GM12878 (cell line): Measurements from ENCODE around the gene PFKM. TPM values are rescaled to one million over a fixed set of nuclear protein-coding genes. Genes with fewer than 3 reads are reported as not detected.

ENCODE experiments used
- ATAC-seq: fragments of 200-7000 bp; cut with Tn5 transposase; 3 replicates; pipeline ENCODE4 v1.9.1; 2020; ENCODE audit warnings: mild to moderate bottlenecking, moderate library complexity
- BruUV-seq: library from RNA; stranded (reverse); fragments of 400-500 nt; replicated peaks from 2 replicates; lab custom pipeline; 2021; lab: Mats Ljungman, UMichigan
- CTCF ChIA-PET: fragments of 300-600 bp; sonication (Branson Sonifier 250); formaldehyde crosslinking; extraction: SDS; loops from one replicate; lab custom pipeline; 2021; ENCODE audit warnings: inconsistent platforms; lab: Yijun Ruan, JAX
- POLR2A ChIA-PET: fragments of 350-600 bp; formaldehyde crosslinking; extraction: SDS; loops from one replicate; lab custom pipeline; 2021; ENCODE audit warnings: inconsistent platforms; lab: Charles Lee
- RAD21 ChIA-PET: fragments of 300-600 bp; sonication (Branson Sonifier 250); formaldehyde crosslinking; loops from one replicate; lab custom pipeline; 2023; ENCODE audit warnings: antibody characterized with exemption; ENCODE audit not compliant: unreplicated experiment; lab: Charles Lee
- SMC1A ChIA-PET: fragments of 300-600 bp; sonication (Branson Sonifier 250); formaldehyde crosslinking; loops from one replicate; lab custom pipeline; 2023; ENCODE audit not compliant: unreplicated experiment, uncharacterized antibody; lab: Charles Lee
- DNase-seq: peaks from one replicate; pipeline ENCODE4 v3.0.0-alpha.2; 2011; ENCODE audit warnings: low read depth, low spot score
- FAIRE-seq: peaks from 3 replicates; lab custom pipeline; 2011; peaks lifted over from hg19 to GRCh38; lab: Jason Lieb, UNC
- H2AFZ ChIP-seq: 2 replicates; pipeline ENCODE4 v1.6.0; 2011; ENCODE audit warnings: low read depth, low read length, control low read depth; ENCODE audit not compliant: control insufficient read depth
- H3K27ac ChIP-seq: 2 replicates; pipeline ENCODE4 v1.5.1; 2011; ENCODE audit warnings: control low read depth; ENCODE audit not compliant: control insufficient read depth, insufficient read depth
- H3K27me3 ChIP-seq, 2 experiments: replicated peaks in 1 of 2; 2 replicates each; pipeline versions ENCODE4 v1.6.0 to v1.6.1; 2011; ENCODE audit warnings: low read length in 1 of 2; ENCODE audit not compliant: control insufficient read depth in 2 of 2, insufficient read depth in 2 of 2
- H3K36me3 ChIP-seq, 2 experiments: 2 replicates each; pipeline ENCODE4 v1.5.1; 2011; ENCODE audit warnings: low read length in 1 of 2; ENCODE audit not compliant: control insufficient read depth in 2 of 2, insufficient read depth in 2 of 2
- H3K4me1 ChIP-seq: 2 replicates; pipeline ENCODE4 v1.6.1; 2011; ENCODE audit warnings: mild to moderate bottlenecking, low read length, moderate library complexity, mixed read lengths; ENCODE audit not compliant: control insufficient read depth, insufficient read depth
- H3K4me2 ChIP-seq: 2 replicates; pipeline ENCODE4 v1.6.0; 2011; ENCODE audit warnings: control low read depth; ENCODE audit not compliant: control insufficient read depth, insufficient read depth
- H3K4me3 ChIP-seq: fragments of 200-600 bp; sonication (generic); 2 replicates; pipeline ENCODE4 v1.5.1; 2016
- H3K79me2 ChIP-seq: 2 replicates; pipeline ENCODE4 v1.6.0; 2011; ENCODE audit warnings: low read length; ENCODE audit not compliant: control insufficient read depth, insufficient read depth
- H3K9ac ChIP-seq: 2 replicates; pipeline ENCODE4 v1.8.0; 2011; ENCODE audit warnings: low read length, control low read depth, mixed read lengths; ENCODE audit not compliant: control insufficient read depth, insufficient read depth
- H3K9me3 ChIP-seq: replicated peaks from 3 replicates; pipeline ENCODE4 v1.5.1; 2011; ENCODE audit warnings: mild to moderate bottlenecking, low read length; ENCODE audit not compliant: control insufficient read depth, insufficient read depth
- H4K20me1 ChIP-seq: 2 replicates; pipeline ENCODE4 v1.6.0; 2011; ENCODE audit not compliant: control insufficient read depth, insufficient read depth
- CHD4 ChIP-seq: fragments of 200-600 bp; sonication (generic); IDR thresholded peaks from 2 replicates; pipeline ENCODE4 v1.6.1; 2016; ENCODE audit warnings: mild to moderate bottlenecking
- ETV6 ChIP-seq, 2 experiments: fragments of 450-650 bp in 1 of 2; IDR thresholded peaks in 1 of 2; conservative IDR thresholded peaks in 1 of 2; 2 replicates each; pipeline ENCODE4 v1.6.1; 2014; ENCODE audit warnings: antibody characterized with exemption in 1 of 2, borderline replicate concordance in 1 of 2, low read depth in 1 of 2, mild to moderate bottlenecking in 1 of 2, moderate library complexity in 1 of 2
- MEF2A ChIP-seq: IDR thresholded peaks from 2 replicates; pipeline ENCODE4 v1.6.1; 2011; ENCODE audit warnings: low read depth, mild to moderate bottlenecking, low read length, moderate library complexity; ENCODE audit not compliant: insufficient read depth
- MEF2B ChIP-seq: fragments of 450-650 bp; IDR thresholded peaks from 2 replicates; pipeline ENCODE4 v1.6.1; 2018; ENCODE audit warnings: mild to moderate bottlenecking, moderate library complexity; ENCODE audit not compliant: partially characterized antibody, poor library complexity, severe bottlenecking
- MYC ChIP-seq: IDR thresholded peaks from 2 replicates; pipeline ENCODE4 v1.6.1; 2011; ENCODE audit warnings: mild to moderate bottlenecking, low read length, moderate library complexity, inconsistent platforms; ENCODE audit not compliant: insufficient read depth, insufficient replicate concordance, insufficient read length, severe bottlenecking
- YBX1 ChIP-seq: fragments of 450-650 bp; IDR thresholded peaks from 2 replicates; pipeline ENCODE4 v1.6.1; 2016; ENCODE audit warnings: antibody characterized with exemption
- ZNF384 ChIP-seq: IDR thresholded peaks from 2 replicates; pipeline ENCODE4 v1.6.1; 2012; ENCODE audit warnings: low read depth, mild to moderate bottlenecking, low read length, improper control_type of control experiment, borderline replicate concordance
- ZSCAN29 ChIP-seq: fragments of 450-650 bp; IDR thresholded peaks from 2 replicates; pipeline ENCODE4 v1.6.1; 2017; ENCODE audit warnings: mild to moderate bottlenecking, moderate library complexity
- WGBS: methylation state at CpG from one replicate; pipeline ENCODE4 v1.1.6; 2016; ENCODE audit warnings: low lambda C conversion rate; ENCODE audit not compliant: insufficient replicate concordance, insufficient coverage; ENCODE audit errors: missing lambda C conversion rate; 5-methylcytosine and 5-hydroxymethylcytosine counted together
- in situ Hi-C: fragments of 300-500 bp; cut with MboI; formaldehyde crosslinking; loops from 9 replicates; pipeline ENCODE4 v1.14.3; 2018; ENCODE audit warnings: mixed read lengths
- intact Hi-C: fragments of 100-400 bp; cut with micrococcal nuclease; formaldehyde crosslinking; loops from one replicate; pipeline ENCODE4 v1.14.2; 2022; ENCODE audit not compliant: unreplicated experiment
- polyA plus RNA-seq, 11 experiments: library from polyadenylated mRNA; depleted of rRNA in 4 of 11; unstranded in 6 of 11; stranded (reverse) in 5 of 11; fragments of >200 nt; fragmentation: Nextera tagmentation in 4 of 11; fragmentation: Illumina TruSeq in 1 of 11; extraction: Ambion mirVana in 4 of 11; extraction: Trizol in 1 of 11; gene quantifications; 1 replicate in 1 of 11; 2 replicates in 10 of 11; pipeline versions ENCODE4 v1.2.1 to v1.2.3, GENCODE V29; 2011 to 2016; ENCODE audit warnings: inconsistent platforms in 2 of 11, missing spikeins in 2 of 11, low read depth in 1 of 11
- total RNA-seq, 4 experiments: library from RNA; depleted of rRNA in 3 of 4; stranded (reverse); fragments of >200 nt in 3 of 4; fragmentation: Illumina TruSeq in 1 of 4; extraction: Trizol in 1 of 4; gene quantifications; 2 replicates each; pipeline versions ENCODE4 v1.2.1 to v1.2.3, GENCODE V29; 2013 to 2021
- TF ChIP-seq, protein P1 (sequence below): fragments of 450-650 bp; IDR thresholded peaks from 2 replicates; pipeline ENCODE4 v1.6.1; 2017; ENCODE audit warnings: borderline replicate concordance
- TF ChIP-seq, protein P2 (sequence below), 3 experiments: IDR thresholded peaks in 2 of 3; conservative IDR thresholded peaks in 1 of 3; 2 replicates each; pipeline ENCODE4 v1.5.1; 2011; ENCODE audit warnings: low read depth in 3 of 3, low read length in 3 of 3, mild to moderate bottlenecking in 3 of 3, control low read depth in 2 of 3, moderate library complexity in 2 of 3, inconsistent platforms in 1 of 3, mixed read lengths in 1 of 3; ENCODE audit not compliant: control insufficient read depth in 2 of 3, insufficient read depth in 1 of 3; ENCODE audit errors: extremely low read depth in 1 of 3

Gene PFKM
- total and polyA plus RNA-seq, 10 of the 15 experiments (the other 5 are each of a cell fraction or from before 2014, with no cell fraction given): 27.6 to 80.0 (median 55.8) TPM

GRCh38 chr12:48070033-48070432 lies 49.1 kb upstream of the PFKM start (continued):
- no peak for TF ChIP-seq MYC
- TF ChIP-seq, protein P1, sequence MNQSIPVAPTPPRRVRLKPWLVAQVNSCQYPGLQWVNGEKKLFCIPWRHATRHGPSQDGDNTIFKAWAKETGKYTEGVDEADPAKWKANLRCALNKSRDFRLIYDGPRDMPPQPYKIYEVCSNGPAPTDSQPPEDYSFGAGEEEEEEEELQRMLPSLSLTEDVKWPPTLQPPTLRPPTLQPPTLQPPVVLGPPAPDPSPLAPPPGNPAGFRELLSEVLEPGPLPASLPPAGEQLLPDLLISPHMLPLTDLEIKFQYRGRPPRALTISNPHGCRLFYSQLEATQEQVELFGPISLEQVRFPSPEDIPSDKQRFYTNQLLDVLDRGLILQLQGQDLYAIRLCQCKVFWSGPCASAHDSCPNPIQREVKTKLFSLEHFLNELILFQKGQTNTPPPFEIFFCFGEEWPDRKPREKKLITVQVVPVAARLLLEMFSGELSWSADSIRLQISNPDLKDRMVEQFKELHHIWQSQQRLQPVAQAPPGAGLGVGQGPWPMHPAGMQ: no peak

- ChIA-PET CTCF (no interaction called here), SMC1A (interaction anchor here (0.6 to 1.0 kb wide), 3 partner anchors 10 to 78 kb away, joined by 3 read pairs; no protein-coding TSS in a partner anchor)
- no peak for ATAC-seq
Observed at GRCh38 chr12:48070731-48071130, 48.4 kb upstream of the PFKM start.

GRCh38 chr12:48071808-48072207 lies 47.4 kb upstream of the PFKM start:
- no peaks in the 10 kb centered on the region for H3K79me2 ChIP-seq
- no peak for DNase-seq
- no peak overlapping the region for H2AFZ ChIP-seq
- SMC1A ChIA-PET: no interaction called here
- CTCF ChIA-PET: interaction anchor here (0.6 kb wide), 1 partner anchor 99 kb away, joined by 4 read pairs; no protein-coding TSS in a partner anchor
- in situ Hi-C loops: no loop called here
- BruUV-seq: no TSS peak
- no peaks in the 10 kb centered on the region for H4K20me1 ChIP-seq
- TF ChIP-seq ETV6 (conservative IDR thresholded peaks at IDR 0.05 in 1 of 2, IDR thresholded peaks at IDR 0.05 in 1 of 2; ENCODE audit: borderline replicate concordance in 1 of 2, low read depth in 1 of 2): no peak
- TF ChIP-seq, protein P2, sequence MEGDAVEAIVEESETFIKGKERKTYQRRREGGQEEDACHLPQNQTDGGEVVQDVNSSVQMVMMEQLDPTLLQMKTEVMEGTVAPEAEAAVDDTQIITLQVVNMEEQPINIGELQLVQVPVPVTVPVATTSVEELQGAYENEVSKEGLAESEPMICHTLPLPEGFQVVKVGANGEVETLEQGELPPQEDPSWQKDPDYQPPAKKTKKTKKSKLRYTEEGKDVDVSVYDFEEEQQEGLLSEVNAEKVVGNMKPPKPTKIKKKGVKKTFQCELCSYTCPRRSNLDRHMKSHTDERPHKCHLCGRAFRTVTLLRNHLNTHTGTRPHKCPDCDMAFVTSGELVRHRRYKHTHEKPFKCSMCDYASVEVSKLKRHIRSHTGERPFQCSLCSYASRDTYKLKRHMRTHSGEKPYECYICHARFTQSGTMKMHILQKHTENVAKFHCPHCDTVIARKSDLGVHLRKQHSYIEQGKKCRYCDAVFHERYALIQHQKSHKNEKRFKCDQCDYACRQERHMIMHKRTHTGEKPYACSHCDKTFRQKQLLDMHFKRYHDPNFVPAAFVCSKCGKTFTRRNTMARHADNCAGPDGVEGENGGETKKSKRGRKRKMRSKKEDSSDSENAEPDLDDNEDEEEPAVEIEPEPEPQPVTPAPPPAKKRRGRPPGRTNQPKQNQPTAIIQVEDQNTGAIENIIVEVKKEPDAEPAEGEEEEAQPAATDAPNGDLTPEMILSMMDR (IDR thresholded peaks at IDR 0.05 in 2 of 3, conservative IDR thresholded peaks at IDR 0.05 in 1 of 3; ENCODE audit: control insufficient read depth in 2 of 3, extremely low read depth in 1 of 3, insufficient read depth in 1 of 3, low read depth in 3 of 3, low read length in 3 of 3): no peak
- TF ChIP-seq YBX1: no peak
- TF ChIP-seq MEF2A: no peak
- no peak for TF ChIP-seq ZSCAN29
- TF ChIP-seq, protein P1: no peak
- TF ChIP-seq, all 136 proteins: peak for 0
- Histone ChIP-seq H3K27ac (no peak overlapping the region), H3K4me1 (no peaks in the 10 kb centered on the region), H3K27me3 (no peaks in the 10 kb centered on the region), H3K36me3 (peaks cover 0 to 26% of the 10 kb centered on the region in 2 experiments; a peak in 3 of 4 replicates), H3K9ac (no peak overlapping the region), H3K4me3 (no peak overlapping the region), H3K4me2 (no peak overlapping the region), H3K9me3 (no peaks in the 10 kb centered on the region)
- 90% methylated on average over 2 of the region's 2 CpGs for WGBS
- ATAC-seq (no peak), FAIRE-seq (no peak)
- ChIA-PET RAD21 (no interaction called here), POLR2A (no interaction called here)
- intact Hi-C loops: no loop called here

More at GRCh38 chr12:48070731-48071130, 48.4 kb upstream of the PFKM start:
- BruUV-seq: no TSS peak
- Histone ChIP-seq H3K9ac (no peak overlapping the region), H3K4me1 (no peaks in the 10 kb centered on the region), H3K27ac (no peak overlapping the region), H3K36me3 (peaks cover 0 to 30% of the 10 kb centered on the region in 2 experiments; a peak in 3 of 4 replicates), H3K4me2 (no peak overlapping the region), H4K20me1 (no peaks in the 10 kb centered on the region), H3K79me2 (no peaks in the 10 kb centered on the region), H3K27me3 (no peaks in the 10 kb centered on the region), H3K9me3 (no peaks in the 10 kb centered on the region), H2AFZ (no peak overlapping the region), H3K4me3 (no peak overlapping the region)
- no peak for TF ChIP-seq CHD4
- no peak for TF ChIP-seq MEF2B
- no peak for TF ChIP-seq ZNF384
- intact Hi-C loops (no loop called here), in situ Hi-C loops (no loop called here)
- 100% methylated on average over 4 of the region's 4 CpGs for WGBS
- POLR2A ChIA-PET: no interaction called here
- DNase-seq (no peak), FAIRE-seq (no peak)
- RAD21 ChIA-PET: no interaction called here
